SU-DHL-6 (cell line): ENCODE results near the gene TCP11L2.

ENCODE experiments used
- CTCF ChIP-seq: fragments of 200-600 bp; sonication (generic); IDR thresholded peaks from one replicate; pipeline ENCODE4 v1.5.1; 2017; ENCODE audit warnings: antibody characterized with exemption, mild to moderate bottlenecking, low read length, moderate library complexity; ENCODE audit not compliant: insufficient read depth, poor library complexity, severe bottlenecking
- EZH2phosphoT487 ChIP-seq: fragments of 200-600 bp; sonication (generic), shearing (Covaris generic); conservative IDR thresholded peaks from 2 replicates; pipeline ENCODE4 v1.6.1; 2018; ENCODE audit warnings: mild to moderate bottlenecking, antibody characterized with exemption, low read length, moderate library complexity, mixed read lengths

GRCh38 chr12:106255952-106256351, 46.6 kb upstream of the TCP11L2 start:
- TF ChIP-seq CTCF, result no peak
- no peak for TF ChIP-seq EZH2phosphoT487
